K562 (cell line): Measurements from ENCODE around the gene TBXAS1. TPM values are rescaled to one million over a fixed set of nuclear protein-coding genes. Genes with fewer than 3 reads are reported as not detected.

Experiments used
- ATAC-seq: fragments of 200-7000 bp; cut with Tn5 transposase; 3 replicates; pipeline ENCODE4 v1.9.1; 2020; ENCODE audit warnings: moderate library complexity
- BruUV-seq: library from RNA; stranded (reverse); fragments of 400-500 nt; replicated peaks from 2 replicates; lab custom pipeline; 2021; lab: Mats Ljungman, UMichigan
- CTCF ChIA-PET: fragments of 300-600 bp; formaldehyde crosslinking; extraction: SDS; loops from one replicate; lab custom pipeline; 2021; ENCODE audit warnings: low intra/inter-chr PET ratio; lab: Yijun Ruan, JAX
- POLR2A ChIA-PET: fragments of 300-600, 350-650 bp; sonication (Branson Sonifier 250); formaldehyde crosslinking; extraction: SDS; loops from one replicate; lab custom pipeline; 2021; ENCODE audit warnings: antibody characterized with exemption, inconsistent platforms; lab: Yijun Ruan, JAX
- DNase-seq, 4 experiments: peaks; one replicate each; pipeline versions ENCODE4 v3.0.0 to v3.0.0-alpha.2; 2011 to 2018; ENCODE audit warnings: low spot score in 3 of 4, mixed read lengths in 3 of 4; ENCODE audit errors: extremely low read depth in 1 of 4
- FAIRE-seq: peaks from 2 replicates; lab custom pipeline; 2011; peaks lifted over from hg19 to GRCh38; lab: Jason Lieb, UNC
- H2AFZ ChIP-seq: 2 replicates; pipeline ENCODE4 v1.6.0; 2011; ENCODE audit warnings: low read depth, low read length, control low read depth, inconsistent platforms
- H3K27ac ChIP-seq: fragments of 200-600 bp; 3 replicates; pipeline ENCODE4 v1.8.0; 2011; ENCODE audit warnings: low read depth, mild to moderate bottlenecking, control low read depth, inconsistent platforms, low read length, moderate library complexity, mixed read lengths; ENCODE audit errors: extremely low read depth
- H3K27me3 ChIP-seq, 2 experiments: fragments of 300-600 bp in 1 of 2; 2 replicates in 1 of 2; 3 replicates in 1 of 2; pipeline versions ENCODE4 v1.6.0 to v1.8.0; 2011; ENCODE audit warnings: inconsistent platforms in 2 of 2, low read length in 2 of 2, mild to moderate bottlenecking in 1 of 2, mixed read lengths in 1 of 2, moderate library complexity in 1 of 2; ENCODE audit not compliant: control insufficient read depth in 2 of 2, insufficient read depth in 2 of 2
- H3K36me3 ChIP-seq: fragments of 300-600 bp; 3 replicates; pipeline ENCODE4 v1.8.0; 2011; ENCODE audit warnings: mild to moderate bottlenecking, low read length, inconsistent platforms; ENCODE audit not compliant: control insufficient read depth, insufficient read depth
- H3K4me1 ChIP-seq, 2 experiments: fragments of 200-600 bp in 1 of 2; replicated peaks in 1 of 2; 2 replicates in 1 of 2; 3 replicates in 1 of 2; pipeline versions ENCODE4 v1.5.1 to v1.8.0; 2011; ENCODE audit warnings: inconsistent platforms in 2 of 2, low read length in 2 of 2, mild to moderate bottlenecking in 1 of 2, mixed read lengths in 1 of 2, moderate library complexity in 1 of 2; ENCODE audit not compliant: control insufficient read depth in 2 of 2, insufficient read depth in 2 of 2
- H3K4me2 ChIP-seq: 2 replicates; pipeline ENCODE4 v1.6.1; 2011; ENCODE audit warnings: low read length, control low read depth, inconsistent platforms, mixed read lengths; ENCODE audit not compliant: insufficient read depth
- H3K4me3 ChIP-seq: fragments of 200-600 bp; sonication (generic), shearing (Covaris generic); 2 replicates; pipeline ENCODE4 v1.5.1; 2016; ENCODE audit warnings: control low read depth, inconsistent platforms
- H3K79me2 ChIP-seq: fragments of 200-600 bp; 3 replicates; pipeline ENCODE4 v1.8.0; 2011; ENCODE audit warnings: low read length, inconsistent platforms; ENCODE audit not compliant: control insufficient read depth, insufficient read depth
- H3K9ac ChIP-seq, 2 experiments: 2 replicates each; pipeline versions ENCODE4 v1.6.0 to v1.6.1; 2011; ENCODE audit warnings: low read depth in 2 of 2, low read length in 2 of 2, control low read depth in 1 of 2, inconsistent platforms in 1 of 2, mild to moderate bottlenecking in 1 of 2, mixed read lengths in 1 of 2; ENCODE audit not compliant: insufficient read depth in 1 of 2
- H3K9me1 ChIP-seq: one replicate; pipeline ENCODE4 v1.6.0; 2011; ENCODE audit warnings: inconsistent platforms, mild to moderate bottlenecking, low read length, moderate library complexity; ENCODE audit not compliant: control insufficient read depth, insufficient read depth
- H3K9me3 ChIP-seq: replicated peaks from 2 replicates; pipeline ENCODE4 v1.5.1; 2011; ENCODE audit warnings: low read depth, low read length, inconsistent platforms; ENCODE audit not compliant: control insufficient read depth, insufficient read depth
- H4K20me1 ChIP-seq: replicated peaks from 2 replicates; pipeline ENCODE4 v1.6.1; 2011; ENCODE audit warnings: low read length, inconsistent platforms, mixed read lengths; ENCODE audit not compliant: control insufficient read depth, insufficient read depth
- HNRNPLL ChIP-seq: fragments of 200-400 bp; formaldehyde crosslinking; IDR thresholded peaks from 2 replicates; pipeline ENCODE4 v1.6.1; 2017; ENCODE audit warnings: low read length, low read depth, mild to moderate bottlenecking; ENCODE audit not compliant: poor library complexity, severe bottlenecking
- MAX ChIP-seq: sonication (generic); formaldehyde crosslinking; IDR thresholded peaks from 2 replicates; pipeline ENCODE4 v1.9.0; 2022; ENCODE audit warnings: mild to moderate bottlenecking, missing genetic modification reagents
- ZC3H11A ChIP-seq: IDR thresholded peaks from 2 replicates; pipeline ENCODE4 v1.6.1; 2012; ENCODE audit warnings: low read depth, low read length, improper control_type of control experiment
- ZNF41 ChIP-seq: fragments of 250-450 bp; sonication (Bioruptor Pico); conservative IDR thresholded peaks from 2 replicates; pipeline ENCODE4 v1.4.0; 2020; ENCODE audit warnings: mild to moderate bottlenecking
- ZNF778 ChIP-seq: fragments of 450-650 bp; formaldehyde crosslinking; IDR thresholded peaks from 2 replicates; pipeline ENCODE4 v1.4.0; 2020; ENCODE audit warnings: mild to moderate bottlenecking, moderate library complexity
- WGBS: fragments of 100-300 bp; shearing (Covaris generic); methylation state at CpG from one replicate; pipeline ENCODE4 v1.1.6; 2016; ENCODE audit warnings: low coverage, mixed read lengths; ENCODE audit not compliant: insufficient coverage; ENCODE audit errors: missing lambda C conversion rate; 5-methylcytosine and 5-hydroxymethylcytosine counted together
- in situ Hi-C: fragments of 300-500 bp; cut with MboI; formaldehyde crosslinking; loops from 4 replicates; pipeline ENCODE4 v1.15.0; 2018; ENCODE audit warnings: inconsistent platforms, mixed read lengths
- intact Hi-C: fragments of 100-400 bp; cut with micrococcal nuclease; formaldehyde crosslinking; loops from 2 replicates; pipeline ENCODE4 v1.14.2; 2022
- polyA plus RNA-seq, 8 experiments: library from polyadenylated mRNA; depleted of rRNA in 4 of 8; stranded (reverse) in 5 of 8; unstranded in 3 of 8; fragments of >200 nt; fragmentation: Nextera tagmentation in 2 of 8; fragmentation: Illumina TruSeq in 1 of 8; extraction: Ambion mirVana in 2 of 8; extraction: Trizol in 1 of 8; gene quantifications; 2 replicates each; pipeline versions ENCODE4 v1.2.1 to v1.2.3, GENCODE V29; 2011 to 2014; ENCODE audit warnings: inconsistent platforms in 1 of 8, missing spikeins in 1 of 8
- total RNA-seq, 7 experiments: library from RNA; depleted of rRNA in 6 of 7; stranded (reverse); fragments of >200 nt in 6 of 7; fragmentation: Illumina TruSeq in 2 of 7; extraction: Trizol in 2 of 7; gene quantifications; 2 replicates each; pipeline versions ENCODE4 v1.2.1 to v1.2.3, GENCODE V29; 2011 to 2021; ENCODE audit warnings: low replicate concordance in 1 of 7
- TF ChIP-seq, protein P1 (sequence below): fragments of 250-450 bp; sonication (Bioruptor Pico); IDR thresholded peaks from 2 replicates; pipeline ENCODE4 v1.4.0; 2020; ENCODE audit warnings: mild to moderate bottlenecking, moderate library complexity, borderline replicate concordance
- TF ChIP-seq, protein P2 (sequence below): fragments of 150-350 bp; conservative IDR thresholded peaks from 2 replicates; pipeline ENCODE4 v1.6.1; 2014; ENCODE audit warnings: low read length

Gene TBXAS1
- total and polyA plus RNA-seq, 9 of the 15 experiments (the other 6 are each of a cell fraction or from before 2014, with no cell fraction given) = 1.1 to 8.3 (median 1.9) TPM

- Histone ChIP-seq H3K4me3 (no peak overlapping the region), H3K27ac (no peak overlapping the region), H3K4me2 (no peak overlapping the region), H2AFZ (no peak overlapping the region)
- 60% methylated on average over 3 of the region's 3 CpGs for WGBS
- ATAC-seq = no peak
- no peak for TF ChIP-seq MAX (CRISPR knock-in tag)
- TF ChIP-seq, protein P1, sequence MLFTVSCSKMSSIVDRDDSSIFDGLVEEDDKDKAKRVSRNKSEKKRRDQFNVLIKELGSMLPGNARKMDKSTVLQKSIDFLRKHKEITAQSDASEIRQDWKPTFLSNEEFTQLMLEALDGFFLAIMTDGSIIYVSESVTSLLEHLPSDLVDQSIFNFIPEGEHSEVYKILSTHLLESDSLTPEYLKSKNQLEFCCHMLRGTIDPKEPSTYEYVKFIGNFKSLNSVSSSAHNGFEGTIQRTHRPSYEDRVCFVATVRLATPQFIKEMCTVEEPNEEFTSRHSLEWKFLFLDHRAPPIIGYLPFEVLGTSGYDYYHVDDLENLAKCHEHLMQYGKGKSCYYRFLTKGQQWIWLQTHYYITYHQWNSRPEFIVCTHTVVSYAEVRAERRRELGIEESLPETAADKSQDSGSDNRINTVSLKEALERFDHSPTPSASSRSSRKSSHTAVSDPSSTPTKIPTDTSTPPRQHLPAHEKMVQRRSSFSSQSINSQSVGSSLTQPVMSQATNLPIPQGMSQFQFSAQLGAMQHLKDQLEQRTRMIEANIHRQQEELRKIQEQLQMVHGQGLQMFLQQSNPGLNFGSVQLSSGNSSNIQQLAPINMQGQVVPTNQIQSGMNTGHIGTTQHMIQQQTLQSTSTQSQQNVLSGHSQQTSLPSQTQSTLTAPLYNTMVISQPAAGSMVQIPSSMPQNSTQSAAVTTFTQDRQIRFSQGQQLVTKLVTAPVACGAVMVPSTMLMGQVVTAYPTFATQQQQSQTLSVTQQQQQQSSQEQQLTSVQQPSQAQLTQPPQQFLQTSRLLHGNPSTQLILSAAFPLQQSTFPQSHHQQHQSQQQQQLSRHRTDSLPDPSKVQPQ (CRISPR knock-in tag) = no peak
- no peak for TF ChIP-seq ZC3H11A
- no peak for TF ChIP-seq ZNF41 (CRISPR knock-in tag)
- TF ChIP-seq, protein P2, sequence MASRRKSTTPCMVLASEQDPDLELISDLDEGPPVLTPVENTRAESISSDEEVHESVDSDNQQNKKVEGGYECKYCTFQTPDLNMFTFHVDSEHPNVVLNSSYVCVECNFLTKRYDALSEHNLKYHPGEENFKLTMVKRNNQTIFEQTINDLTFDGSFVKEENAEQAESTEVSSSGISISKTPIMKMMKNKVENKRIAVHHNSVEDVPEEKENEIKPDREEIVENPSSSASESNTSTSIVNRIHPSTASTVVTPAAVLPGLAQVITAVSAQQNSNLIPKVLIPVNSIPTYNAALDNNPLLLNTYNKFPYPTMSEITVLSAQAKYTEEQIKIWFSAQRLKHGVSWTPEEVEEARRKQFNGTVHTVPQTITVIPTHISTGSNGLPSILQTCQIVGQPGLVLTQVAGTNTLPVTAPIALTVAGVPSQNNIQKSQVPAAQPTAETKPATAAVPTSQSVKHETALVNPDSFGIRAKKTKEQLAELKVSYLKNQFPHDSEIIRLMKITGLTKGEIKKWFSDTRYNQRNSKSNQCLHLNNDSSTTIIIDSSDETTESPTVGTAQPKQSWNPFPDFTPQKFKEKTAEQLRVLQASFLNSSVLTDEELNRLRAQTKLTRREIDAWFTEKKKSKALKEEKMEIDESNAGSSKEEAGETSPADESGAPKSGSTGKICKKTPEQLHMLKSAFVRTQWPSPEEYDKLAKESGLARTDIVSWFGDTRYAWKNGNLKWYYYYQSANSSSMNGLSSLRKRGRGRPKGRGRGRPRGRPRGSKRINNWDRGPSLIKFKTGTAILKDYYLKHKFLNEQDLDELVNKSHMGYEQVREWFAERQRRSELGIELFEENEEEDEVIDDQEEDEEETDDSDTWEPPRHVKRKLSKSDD = no peak
- no peak for TF ChIP-seq HNRNPLL
- TF ChIP-seq ZNF778 = no peak
- TF ChIP-seq, all 486 proteins: peak for 0
- peaks cover 3% of the 10 kb centered on the region; the same call in 1 of the 2 replicates for H3K9me3 ChIP-seq
- POLR2A ChIA-PET = interaction anchor here (0.5 to 1.2 kb wide), 6 partner anchors 15 to 1086 kb away, joined by 3 to 4 read pairs (median 4); no protein-coding TSS in a partner anchor
- H3K4me1 ChIP-seq = peaks cover 33 to 40% of the 10 kb centered on the region in 2 experiments
- H3K36me3 ChIP-seq = peaks cover 42% of the 10 kb centered on the region
- FAIRE-seq = no peak
- DNase-seq = no peak
- no peaks in the 10 kb centered on the region for H4K20me1 ChIP-seq
- intact Hi-C loops (no loop called here), in situ Hi-C loops (no loop called here)
- no peaks in the 10 kb centered on the region for H3K27me3 ChIP-seq
- CTCF ChIA-PET = no interaction called here
- BruUV-seq = no TSS peak
- no peaks in the 10 kb centered on the region for H3K9me1 ChIP-seq
- H3K79me2 ChIP-seq = peaks cover 31% of the 10 kb centered on the region
- H3K9ac ChIP-seq = no peak overlapping the region
Observed at GRCh38 chr7:140057143-140057535, 228.1 kb downstream of the TBXAS1 start.
